WERI-Rb-1 (cell line): ENCODE measurements around the gene TSC22D1.

ENCODE experiments used
- DNase-seq: peaks from one replicate; pipeline ENCODE4 v3.0.0-alpha.2; 2020
- H3K27ac ChIP-seq: fragments of 250-450 bp; sonication (Bioruptor Pico); 2 replicates; pipeline ENCODE4 v1.5.1; 2020; ENCODE audit warnings: mild to moderate bottlenecking, moderate library complexity
- H3K27me3 ChIP-seq: fragments of 250-450 bp; sonication (Bioruptor Pico); 2 replicates; pipeline ENCODE4 v1.5.1; 2021; ENCODE audit warnings: mild to moderate bottlenecking, low read depth, moderate library complexity; ENCODE audit not compliant: insufficient read depth, severe bottlenecking
- H3K36me3 ChIP-seq: fragments of 250-450 bp; sonication (Bioruptor Pico); 2 replicates; pipeline ENCODE4 v1.5.1; 2020; ENCODE audit warnings: mild to moderate bottlenecking, moderate library complexity
- H3K4me3 ChIP-seq: 2 replicates; pipeline ENCODE4 v1.5.1; 2011; ENCODE audit warnings: low read depth, mild to moderate bottlenecking, control low read depth, low read length
- H3K9me3 ChIP-seq: fragments of 250-450 bp; sonication (Bioruptor Pico); 2 replicates; pipeline ENCODE4 v1.5.1; 2021; ENCODE audit warnings: mild to moderate bottlenecking, moderate library complexity; ENCODE audit not compliant: severe bottlenecking
- TF ChIP-seq, protein P1 (sequence below): IDR thresholded peaks from 2 replicates; pipeline ENCODE4 v1.5.1; 2011; ENCODE audit warnings: low read depth, mild to moderate bottlenecking, control low read depth, inconsistent platforms, low read length

TSC22D1 gene

DNA sequence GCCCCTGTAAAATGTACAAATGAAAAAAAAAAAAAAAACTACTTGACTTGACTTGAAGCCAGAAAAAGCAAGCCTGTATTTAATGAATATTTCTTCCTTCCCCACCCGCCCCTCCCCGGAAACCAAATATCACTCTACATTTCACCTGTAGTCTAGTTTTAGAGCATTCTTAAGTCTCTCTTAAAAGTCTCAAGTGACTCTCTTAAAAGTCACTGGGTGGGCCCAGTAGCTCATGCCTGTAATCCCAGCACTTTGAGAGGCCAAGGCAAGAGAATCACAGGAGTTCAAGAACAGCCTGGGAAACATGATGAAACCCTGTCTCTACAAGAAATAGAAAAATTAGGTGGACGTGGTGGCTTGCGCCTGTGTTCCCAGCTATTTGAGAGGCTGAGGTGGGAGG lies 72.0 kb downstream of the TSC22D1 start:
- no peak for DNase-seq
- TF ChIP-seq, protein P1, sequence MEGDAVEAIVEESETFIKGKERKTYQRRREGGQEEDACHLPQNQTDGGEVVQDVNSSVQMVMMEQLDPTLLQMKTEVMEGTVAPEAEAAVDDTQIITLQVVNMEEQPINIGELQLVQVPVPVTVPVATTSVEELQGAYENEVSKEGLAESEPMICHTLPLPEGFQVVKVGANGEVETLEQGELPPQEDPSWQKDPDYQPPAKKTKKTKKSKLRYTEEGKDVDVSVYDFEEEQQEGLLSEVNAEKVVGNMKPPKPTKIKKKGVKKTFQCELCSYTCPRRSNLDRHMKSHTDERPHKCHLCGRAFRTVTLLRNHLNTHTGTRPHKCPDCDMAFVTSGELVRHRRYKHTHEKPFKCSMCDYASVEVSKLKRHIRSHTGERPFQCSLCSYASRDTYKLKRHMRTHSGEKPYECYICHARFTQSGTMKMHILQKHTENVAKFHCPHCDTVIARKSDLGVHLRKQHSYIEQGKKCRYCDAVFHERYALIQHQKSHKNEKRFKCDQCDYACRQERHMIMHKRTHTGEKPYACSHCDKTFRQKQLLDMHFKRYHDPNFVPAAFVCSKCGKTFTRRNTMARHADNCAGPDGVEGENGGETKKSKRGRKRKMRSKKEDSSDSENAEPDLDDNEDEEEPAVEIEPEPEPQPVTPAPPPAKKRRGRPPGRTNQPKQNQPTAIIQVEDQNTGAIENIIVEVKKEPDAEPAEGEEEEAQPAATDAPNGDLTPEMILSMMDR, result no peak
- Histone ChIP-seq H3K36me3 (no peaks in the 10 kb centered on the region), H3K27me3 (no peaks in the 10 kb centered on the region), H3K4me3 (no peak overlapping the region), H3K9me3 (no peaks in the 10 kb centered on the region), H3K27ac (no peak overlapping the region)

DNA sequence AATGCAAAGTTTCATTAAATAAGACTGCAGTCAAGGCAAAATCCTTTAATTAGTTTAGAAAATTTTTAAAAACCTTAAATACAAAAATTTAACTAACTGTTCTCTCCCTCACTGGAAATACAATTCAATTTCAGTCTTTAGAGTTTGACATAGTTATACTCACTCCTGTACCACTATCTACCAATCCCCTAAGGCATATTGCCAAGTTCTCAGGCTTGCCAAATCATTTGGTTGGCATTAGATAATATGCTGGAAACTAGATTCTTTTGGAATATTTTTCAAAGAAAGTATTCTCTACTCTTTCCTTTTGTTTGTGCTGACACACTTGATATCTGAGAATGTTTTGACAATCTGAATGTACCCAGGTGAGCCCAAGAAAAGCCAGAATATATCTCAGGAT lies 77.2 kb downstream of the TSC22D1 start:
- no peak for DNase-seq
- H3K36me3 ChIP-seq, result no peaks in the 10 kb centered on the region
- TF ChIP-seq, protein P1, result no peak
- H3K27me3 ChIP-seq, result no peaks in the 10 kb centered on the region
- no peak overlapping the region for H3K27ac ChIP-seq
- H3K4me3 ChIP-seq, result no peak overlapping the region
- no peaks in the 10 kb centered on the region for H3K9me3 ChIP-seq

DNA sequence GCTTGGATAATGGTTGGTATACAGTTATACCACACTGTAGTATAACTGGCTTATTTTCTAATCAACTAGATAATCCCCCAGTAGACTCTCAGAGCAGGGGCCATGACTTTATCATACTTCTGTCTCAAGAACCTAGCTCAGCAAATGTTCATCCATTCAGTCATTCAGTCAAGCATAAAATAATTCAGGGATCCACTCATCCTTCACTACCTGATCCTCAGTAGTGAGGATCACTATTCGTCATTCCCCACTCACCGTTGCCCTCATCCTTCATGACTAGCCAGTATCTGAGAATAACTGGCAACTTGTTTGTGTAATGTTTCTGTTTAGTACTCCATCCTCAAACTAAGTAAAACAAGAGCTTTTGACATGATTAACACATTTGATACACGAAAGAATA lies 77.6 kb downstream of the TSC22D1 start:
- Histone ChIP-seq H3K4me3 (no peak overlapping the region), H3K9me3 (no peaks in the 10 kb centered on the region), H3K27ac (no peak overlapping the region), H3K27me3 (no peaks in the 10 kb centered on the region), H3K36me3 (no peaks in the 10 kb centered on the region)
- TF ChIP-seq, protein P1, result no peak
- DNase-seq, result no peak

DNA sequence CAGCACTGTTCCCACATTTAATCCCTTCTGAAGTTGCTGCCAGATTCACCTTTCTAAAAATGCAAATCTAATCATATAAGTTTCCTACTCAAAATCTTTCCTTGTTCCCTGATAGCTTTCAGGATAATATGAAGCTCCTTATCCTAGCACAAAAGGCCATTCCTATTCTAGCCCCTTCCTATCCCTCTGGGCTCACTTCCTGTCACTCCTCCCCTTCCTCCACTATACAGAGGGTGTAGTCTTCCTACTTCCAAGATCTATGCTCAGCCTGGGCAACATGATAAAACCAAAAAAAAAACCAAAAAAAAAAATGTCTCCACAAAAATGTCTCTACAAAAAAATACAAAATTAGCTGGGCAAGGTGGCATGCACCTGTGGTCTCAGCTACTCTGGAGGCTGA lies 78.3 kb downstream of the TSC22D1 start:
- no peaks in the 10 kb centered on the region for H3K9me3 ChIP-seq
- DNase-seq, result no peak
- no peak overlapping the region for H3K4me3 ChIP-seq
- no peak overlapping the region for H3K27ac ChIP-seq
- TF ChIP-seq, protein P1, result no peak
- no peaks in the 10 kb centered on the region for H3K27me3 ChIP-seq
- H3K36me3 ChIP-seq, result no peaks in the 10 kb centered on the region

DNA sequence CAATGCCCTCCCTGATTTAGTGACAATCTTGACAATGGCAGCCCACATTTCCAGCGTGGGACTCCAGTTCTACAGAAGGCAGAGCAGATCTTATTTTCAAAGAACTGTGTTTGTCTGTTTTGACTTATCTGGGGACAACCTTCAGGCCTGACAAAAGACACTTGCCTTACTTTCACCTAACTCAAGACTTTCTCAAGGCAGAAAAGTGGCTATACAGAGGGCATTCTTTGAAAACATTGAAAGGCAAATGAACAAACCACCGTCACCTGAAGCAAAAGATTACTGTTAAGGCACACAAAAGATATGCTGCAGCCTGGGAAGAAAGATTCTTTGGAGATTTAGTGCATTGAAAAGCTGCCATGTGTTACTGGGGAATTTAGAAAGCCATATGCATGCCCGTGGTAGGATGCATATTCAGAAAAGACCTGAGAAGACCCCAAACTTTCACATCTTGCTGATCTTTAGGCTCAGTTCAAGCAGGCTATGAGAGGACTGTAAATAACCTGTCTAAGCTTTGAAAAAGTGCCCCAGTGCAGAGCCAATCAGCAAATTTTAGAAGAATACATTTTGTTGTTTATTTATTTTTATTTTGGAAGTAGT lies 82.8 kb downstream of the TSC22D1 start:
- H3K27me3 ChIP-seq, result no peaks in the 10 kb centered on the region
- H3K4me3 ChIP-seq, result no peak overlapping the region
- no peak overlapping the region for H3K27ac ChIP-seq
- DNase-seq, result no peak
- TF ChIP-seq, protein P1, result no peak
- no peaks in the 10 kb centered on the region for H3K36me3 ChIP-seq
- H3K9me3 ChIP-seq, result no peaks in the 10 kb centered on the region

DNA sequence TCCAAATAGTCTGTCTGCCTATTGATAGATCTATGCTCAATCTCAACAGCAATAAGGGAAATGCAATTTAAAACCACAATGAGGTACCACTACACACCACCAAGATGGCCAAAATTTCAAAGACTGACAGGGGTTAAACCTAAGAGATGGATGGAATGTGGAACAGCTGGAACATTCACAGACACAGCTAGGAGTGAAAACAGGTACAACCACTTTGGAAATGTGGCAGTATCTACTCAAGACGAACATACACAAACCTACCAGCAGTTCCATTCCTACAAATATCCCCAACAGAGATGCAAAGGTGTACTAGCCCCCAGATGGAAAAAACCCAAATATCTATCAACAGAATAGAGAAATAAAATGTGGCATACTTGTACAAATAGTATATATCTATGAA lies 86.4 kb downstream of the TSC22D1 start:
- no peaks in the 10 kb centered on the region for H3K36me3 ChIP-seq
- TF ChIP-seq, protein P1, result no peak
- no peak overlapping the region for H3K4me3 ChIP-seq
- no peak for DNase-seq
- H3K27ac ChIP-seq, result no peak overlapping the region
- no peaks in the 10 kb centered on the region for H3K9me3 ChIP-seq
- H3K27me3 ChIP-seq, result no peaks in the 10 kb centered on the region
